DMS 273 (cell line): ENCODE results near the gene CD164L2.
"Not testable (repeated sequence)": the region's sequence is repeated elsewhere in the genome, so short reads cannot be mapped to it uniquely, and the experiment has no call there.

Experiments
- DNase-seq: peaks from one replicate; lab custom pipeline; 2025; ENCODE audit not compliant: unreplicated experiment; lab: John Stamatoyannopoulos, UW

CD164L2 gene

GRCh38 chr1:27391511-27392095, 8.5 kb upstream of the CD164L2 start:
- DNase-seq, result peak; percentile 90

GRCh38 chr1:27388337-27389005, 5.3 kb upstream of the CD164L2 start:
- peak; percentile 80 for DNase-seq

GRCh38 chr1:27384797-27385196, 1.7 kb upstream of the CD164L2 start:
- not testable (repeated sequence) for DNase-seq

- no peak for DNase-seq
Observed at GRCh38 chr1:27383661-27384060, 528 bp upstream of the CD164L2 start.

- DNase-seq, result no peak
Observed at GRCh38 chr1:27381969-27382762, 967 bp downstream of the CD164L2 start.

- DNase-seq, result no peak
Observed at GRCh38 chr1:27380766-27381733, 2.1 kb downstream of the CD164L2 start.

GRCh38 chr1:27380224-27380623, 2.9 kb downstream of the CD164L2 start:
- DNase-seq, result no peak

GRCh38 chr1:27379564-27380122, 3.5 kb downstream of the CD164L2 start:
- DNase-seq, result no peak

GRCh38 chr1:27377760-27378495, 5.2 kb downstream of the CD164L2 start:
- DNase-seq, result no peak

- no peak for DNase-seq
Observed at GRCh38 chr1:27374362-27375086, 8.6 kb downstream of the CD164L2 start, which contains the start of gene FCN3. TSS of gene FCN3 (minus strand) at chr1:27374824. CDS start at chr1:27374818, 6 bp downstream.

GRCh38 chr1:27372808-27373690, 10.1 kb downstream of the CD164L2 start:
- DNase-seq, result peak; percentile 42

- no peak for DNase-seq
Observed at GRCh38 chr1:27372022-27372807, 10.9 kb downstream of the CD164L2 start.

- DNase-seq, result peak; percentile 54
Observed at GRCh38 chr1:27368869-27369582, 14.1 kb downstream of the CD164L2 start.

GRCh38 chr1:27367160-27367650, 15.9 kb downstream of the CD164L2 start:
- no peak for DNase-seq

GRCh38 chr1:27366411-27367159, 16.5 kb downstream of the CD164L2 start, which contains the start of gene MAP3K6:
TSS of gene MAP3K6 (minus strand) at chr1:27366961. CDS start at chr1:27366597, 364 bp downstream.
- DNase-seq, result peak; percentile 94

GRCh38 chr1:27366113-27366410, 17.1 kb downstream of the CD164L2 start:
- peak; percentile 91 for DNase-seq
